Measurements from ENCODE around the gene HSD3B1.

GRCh38 chr1:119482517-119483425 is 24.2 kb upstream of the HSD3B1 start:
- TF ChIP-seq POLR2AphosphoS5 (IDR thresholded peaks at IDR 0.05; ENCODE audit: borderline replicate concordance, low read depth, low read length) (no peak), EZH2 (IDR thresholded peaks at IDR 0.05) (no peak)
